NCI-H1048 (cell line): ENCODE results near the gene NRG3.
"Not testable (repeated sequence)": the region's sequence is repeated elsewhere in the genome, so short reads cannot be mapped to it uniquely, and the experiment has no call there.

Source experiments
- DNase-seq: peaks from one replicate; lab custom pipeline; 2025; lab: John Stamatoyannopoulos, UW

Gene NRG3

DNA sequence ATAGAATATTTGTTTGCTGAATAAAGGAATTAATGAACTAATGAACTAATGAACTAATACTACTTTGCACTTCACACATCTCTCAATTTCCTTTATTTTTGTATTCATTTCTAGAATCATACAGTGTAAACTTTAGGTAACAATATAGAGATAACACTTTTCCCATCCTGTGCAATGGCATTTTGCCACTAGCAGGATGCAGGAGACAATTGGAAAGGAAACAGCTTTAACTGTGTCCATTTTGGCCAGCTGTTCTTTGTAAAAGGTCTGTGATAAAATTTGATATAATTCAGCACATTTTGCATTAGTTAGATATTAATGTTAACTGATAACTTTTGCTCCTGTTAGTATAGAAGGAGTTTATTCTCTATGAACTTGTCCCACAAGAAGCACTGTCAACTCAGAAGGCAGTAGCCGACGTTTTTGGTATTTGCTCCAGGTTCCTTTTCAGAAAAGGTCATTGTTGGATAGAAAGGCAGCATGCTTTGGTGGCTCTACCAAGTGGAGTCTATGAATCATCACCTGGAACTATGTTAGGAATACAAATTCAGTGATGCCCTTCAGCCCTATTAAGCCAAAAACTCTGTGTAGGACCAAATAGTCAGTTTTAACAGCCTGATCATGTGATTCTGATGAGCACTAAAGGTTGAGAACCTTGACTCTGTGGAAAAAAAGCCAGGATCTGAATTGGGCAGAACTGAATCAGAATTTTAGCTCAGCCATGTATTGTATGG, 86.6 kb downstream of the NRG3 start:
- no peak for DNase-seq

DNA sequence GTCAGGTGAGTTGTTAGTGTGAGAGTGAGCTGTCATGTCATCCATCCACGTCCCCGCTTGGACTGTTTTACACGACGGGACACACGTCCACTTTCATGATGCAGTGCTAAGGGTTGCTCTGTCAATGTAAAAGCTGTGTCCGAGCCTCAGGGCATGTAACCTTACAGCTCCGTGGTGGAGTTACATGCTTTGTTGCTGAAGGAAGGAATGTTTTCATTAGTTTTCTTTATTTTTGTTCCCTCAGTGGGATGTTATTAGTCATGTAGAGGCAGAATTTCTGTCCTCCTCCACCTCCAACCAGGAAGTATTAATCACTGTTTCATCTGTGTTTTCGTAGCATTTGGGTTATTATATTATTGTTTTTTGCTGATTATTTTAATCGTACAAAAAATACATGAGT, 88.6 kb downstream of the NRG3 start:
- DNase-seq, result no peak

DNA sequence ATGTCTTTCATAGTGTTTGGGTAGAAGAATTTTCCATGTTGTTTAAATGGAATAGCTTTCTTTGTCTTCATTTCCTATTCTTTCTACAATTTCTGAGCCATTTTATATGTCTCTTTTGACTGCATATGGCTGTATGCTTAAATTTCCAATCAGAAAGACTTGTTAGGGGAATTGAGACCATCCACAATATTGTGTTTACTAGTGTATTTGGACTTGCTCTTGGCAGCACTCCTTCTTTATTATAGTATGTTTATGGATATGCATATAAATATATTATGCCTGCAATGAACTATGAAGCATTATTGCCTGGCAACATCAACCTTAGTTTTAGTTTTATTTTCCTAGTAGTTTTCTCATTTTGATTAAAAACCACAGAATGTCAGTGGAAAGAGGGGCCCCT, 92.7 kb downstream of the NRG3 start:
- DNase-seq, result no peak

DNA sequence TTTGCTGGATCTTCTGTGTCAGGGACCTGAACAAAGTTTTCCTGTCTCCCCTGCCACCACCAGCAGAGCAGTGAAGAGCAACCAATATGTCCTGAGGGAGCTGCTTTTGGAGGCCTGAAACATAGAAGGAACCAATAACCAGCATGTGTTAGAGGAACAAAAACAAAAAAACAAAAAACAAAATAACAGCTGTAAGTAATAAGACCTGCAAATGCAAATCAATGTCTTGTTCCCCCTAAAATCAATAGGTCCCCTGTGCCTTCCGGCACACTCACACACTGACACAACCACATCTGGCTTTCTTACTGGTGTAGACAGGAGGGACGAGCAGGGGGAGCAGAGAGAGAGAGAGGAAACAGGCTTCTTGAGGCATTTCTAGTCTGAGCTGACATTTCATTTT, 94.1 kb downstream of the NRG3 start:
- no peak for DNase-seq

DNA sequence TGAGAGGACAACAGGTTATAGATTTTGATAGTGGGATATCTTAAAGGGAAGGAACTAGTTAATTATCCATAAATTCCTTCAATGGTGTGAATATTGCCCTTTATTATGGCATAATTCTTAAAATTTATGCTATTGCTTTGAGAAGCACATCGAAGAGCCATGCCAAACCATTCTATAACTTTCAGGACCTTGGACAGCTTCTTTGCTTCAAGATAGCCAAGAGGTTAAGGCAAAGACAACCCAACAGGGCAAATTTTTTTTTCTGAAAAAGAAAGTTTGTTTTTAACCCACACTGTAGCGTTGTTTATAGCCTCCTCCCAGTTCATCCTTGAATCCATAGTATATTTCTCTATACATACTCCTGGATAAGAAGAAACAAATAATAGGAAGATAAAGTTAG, 103.2 kb downstream of the NRG3 start:
- DNase-seq, result no peak

DNA sequence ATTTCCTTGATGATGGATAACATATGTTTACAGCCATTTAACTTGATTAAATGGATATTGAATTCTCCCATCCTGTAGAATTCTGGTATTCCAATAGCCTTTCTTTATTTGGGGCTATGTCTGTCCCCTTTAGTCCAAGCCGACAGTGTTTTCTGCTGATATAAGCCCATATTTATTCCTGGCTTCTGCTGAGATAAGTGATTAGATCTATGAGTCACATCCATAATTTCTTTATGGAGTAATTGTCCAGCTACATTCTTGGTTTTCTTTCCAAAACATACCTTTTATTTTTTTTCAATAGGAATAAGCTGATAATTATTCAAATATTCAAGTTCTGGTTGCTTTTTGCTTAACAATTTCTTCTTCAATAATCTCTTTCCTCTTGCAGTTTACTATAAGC, 106.7 kb downstream of the NRG3 start:
- DNase-seq, result no peak

DNA sequence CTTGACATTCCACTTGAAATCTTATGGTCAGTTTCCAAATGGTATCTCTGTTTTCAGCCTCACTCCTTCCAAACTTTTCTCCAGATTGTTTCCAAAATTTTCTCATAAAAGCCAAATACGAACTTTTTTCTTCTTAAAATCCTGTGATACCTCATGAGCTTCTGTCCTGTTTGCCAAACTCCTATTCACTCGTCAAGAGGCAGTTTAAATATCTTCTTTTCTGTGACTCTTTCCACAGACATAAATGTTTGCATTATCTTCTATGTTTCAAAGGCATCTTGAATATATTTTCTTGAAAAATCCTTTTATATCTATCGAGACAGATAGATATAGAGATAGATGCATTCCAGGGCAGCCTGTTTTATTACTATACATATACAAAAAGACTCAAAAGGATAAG, 109.4 kb downstream of the NRG3 start:
- no peak for DNase-seq

DNA sequence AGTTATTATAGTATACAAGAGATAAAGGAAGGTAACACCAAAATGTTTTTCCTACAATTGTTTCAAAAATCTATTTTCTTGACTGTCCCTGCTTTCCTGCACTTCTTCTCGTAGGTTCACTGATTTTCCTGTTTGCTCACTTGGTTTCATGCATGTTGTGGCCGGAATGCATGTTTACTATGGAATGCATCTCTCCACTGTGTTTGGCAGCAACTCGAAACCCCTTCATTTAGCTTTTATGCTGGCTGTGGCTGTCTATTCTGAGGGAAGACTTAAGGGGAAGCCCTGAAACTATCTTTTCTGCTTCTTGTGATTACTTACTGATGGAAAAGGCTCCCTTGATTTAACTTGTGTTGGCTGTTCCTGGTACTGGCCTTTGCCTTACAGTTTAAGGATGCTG, 120.3 kb downstream of the NRG3 start:
- DNase-seq, result no peak

DNA sequence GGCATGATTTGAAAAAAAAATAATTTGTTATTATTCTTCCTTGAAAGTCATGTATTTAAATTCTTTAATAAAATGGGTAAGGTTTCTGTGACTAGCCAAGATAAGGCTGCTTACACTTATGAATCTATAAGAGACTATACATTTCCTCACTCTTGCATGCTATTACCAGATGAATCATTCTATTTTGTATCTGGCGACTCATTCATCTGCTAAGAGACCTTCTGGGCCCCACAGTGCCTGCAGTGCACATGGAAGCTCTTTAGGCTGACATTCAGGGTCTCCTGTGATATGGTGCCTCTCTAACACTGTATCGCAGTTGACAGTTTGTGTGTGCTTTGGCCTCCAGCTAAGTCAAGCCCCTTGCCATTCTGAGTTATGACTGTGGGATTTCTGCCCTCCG, 121.9 kb downstream of the NRG3 start:
- no peak for DNase-seq

DNA sequence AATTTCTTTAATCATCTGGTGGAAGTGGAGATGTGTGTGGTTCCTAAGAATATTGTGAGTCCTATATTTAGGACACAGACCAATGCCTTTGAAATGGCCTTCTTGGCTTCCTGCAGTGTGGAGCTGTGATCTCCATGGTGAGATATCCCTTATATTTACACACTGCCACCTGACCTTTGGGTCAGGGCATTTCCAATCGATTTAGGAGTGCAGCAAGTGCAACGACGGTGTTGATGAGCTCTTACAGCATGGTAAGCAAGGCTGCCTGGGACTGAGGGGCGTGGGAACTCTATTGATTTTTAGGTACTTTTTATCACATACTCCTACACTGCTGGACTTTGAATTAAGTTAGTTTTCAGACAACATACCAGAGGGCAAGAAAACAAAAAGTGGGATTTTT, 146.0 kb downstream of the NRG3 start:
- DNase-seq, result no peak

DNA sequence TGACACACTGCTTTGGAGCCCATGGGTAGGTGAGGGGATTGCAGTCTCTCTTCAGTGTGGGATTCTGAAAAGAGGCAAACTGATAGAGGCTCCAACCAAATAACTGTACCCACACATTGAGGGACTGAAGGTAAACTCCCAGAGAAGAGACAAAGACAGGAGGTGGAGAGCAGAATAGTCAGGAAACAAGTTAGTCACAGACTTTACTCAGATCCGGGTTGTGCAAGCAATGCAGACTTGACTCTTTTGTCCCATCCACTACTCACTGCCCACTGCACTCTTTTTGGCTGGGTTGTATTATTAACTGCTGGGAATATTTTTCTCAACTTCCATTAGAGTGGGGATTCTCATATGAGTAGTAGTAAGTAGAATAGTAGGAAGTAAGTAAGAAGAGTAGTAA, 152.7 kb downstream of the NRG3 start:
- DNase-seq, result no peak

DNA sequence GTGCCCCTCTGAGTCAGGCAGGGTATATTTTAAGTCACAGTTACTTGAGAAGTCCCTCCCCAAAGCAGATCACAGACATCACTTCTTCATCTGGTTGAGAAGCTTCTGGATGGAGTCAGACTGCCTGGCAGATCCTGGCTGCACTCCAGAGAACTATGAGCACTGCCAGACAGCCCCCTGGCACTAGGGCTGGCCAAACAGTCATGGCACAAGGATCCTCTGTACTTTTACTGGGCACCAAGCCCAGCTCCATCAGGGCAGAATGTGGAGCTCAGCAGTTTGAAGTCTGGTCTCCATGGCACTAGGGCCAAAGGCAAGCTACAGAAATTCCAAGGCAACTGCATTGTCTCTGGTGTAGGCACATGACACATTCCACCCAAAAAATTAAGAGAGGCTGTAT, 162.1 kb downstream of the NRG3 start:
- peak; percentile 54 for DNase-seq

DNA sequence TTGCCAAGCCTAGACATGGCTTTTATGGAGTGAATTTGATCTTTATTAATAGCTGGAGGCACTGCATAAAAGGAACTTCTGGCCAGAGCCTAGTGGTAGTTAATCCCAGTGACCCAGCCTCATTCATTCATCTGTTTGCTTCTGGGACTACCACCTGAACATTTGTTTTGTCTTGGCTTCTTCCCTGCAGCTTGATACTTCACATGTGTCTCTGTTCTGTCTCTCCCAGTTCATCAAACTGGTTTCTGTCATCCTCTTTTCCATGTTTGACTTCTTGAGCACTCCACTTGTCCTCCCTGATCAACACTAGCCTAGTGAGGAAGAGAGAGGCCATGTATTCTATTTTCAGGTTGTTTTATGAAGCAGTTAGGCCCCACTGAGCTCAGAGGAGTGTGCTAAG, 163.6 kb downstream of the NRG3 start:
- no peak for DNase-seq

DNA sequence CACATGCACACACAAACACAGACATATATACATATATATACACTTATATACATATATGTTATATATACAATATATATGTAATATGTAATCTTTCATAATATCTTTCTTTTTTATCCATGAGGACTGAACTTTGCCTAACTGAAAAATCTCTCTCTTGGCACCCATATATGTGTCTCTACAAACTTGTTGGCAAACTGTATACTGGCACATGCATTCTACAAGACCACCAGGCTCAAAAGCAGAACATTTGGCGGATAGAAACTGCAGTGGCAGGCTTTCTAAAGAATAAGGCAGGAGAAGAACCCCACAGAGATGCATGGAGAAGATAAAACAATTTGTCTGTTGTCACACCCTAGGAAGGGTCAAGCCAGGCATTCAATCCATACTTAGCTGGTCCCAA, 165.3 kb downstream of the NRG3 start:
- DNase-seq, result no peak

DNA sequence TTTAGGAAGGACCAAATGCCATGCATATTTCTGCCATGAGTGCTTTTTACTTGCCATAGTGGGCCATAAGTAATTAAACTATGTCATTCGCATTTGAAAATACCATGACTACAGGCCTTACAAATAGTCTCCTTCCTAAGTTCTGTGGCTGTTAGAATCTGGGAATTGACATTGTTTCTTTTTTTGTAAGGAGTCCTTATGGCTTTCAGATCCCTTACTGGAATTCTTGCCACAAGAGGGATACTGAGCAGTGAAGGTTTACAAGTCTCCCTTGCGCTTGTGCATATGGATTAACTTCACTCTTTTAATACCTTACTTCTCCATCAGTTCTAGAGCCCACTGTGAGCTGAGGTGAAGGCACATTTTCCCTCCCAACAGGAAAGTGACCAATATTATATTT, 166.0 kb downstream of the NRG3 start:
- no peak for DNase-seq

DNA sequence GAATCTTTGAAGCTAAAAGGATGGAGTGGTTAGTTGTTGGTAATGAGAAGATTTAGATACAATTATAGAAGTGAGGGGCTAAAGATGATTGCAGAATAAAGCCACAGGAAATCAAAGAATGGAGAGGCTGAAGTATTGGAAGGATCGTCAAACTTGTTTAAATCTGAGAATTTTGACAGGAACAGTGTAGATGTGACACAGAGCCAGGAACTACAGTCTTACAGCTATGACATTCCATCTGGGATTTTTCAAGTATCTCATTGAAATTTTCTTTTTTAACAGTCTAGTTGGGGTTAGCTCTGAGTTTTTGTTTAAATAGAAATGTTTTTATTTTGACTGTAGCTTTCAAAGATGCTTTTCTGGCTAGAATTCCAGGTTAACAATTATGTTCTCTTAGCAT, 181.4 kb downstream of the NRG3 start:
- DNase-seq, result no peak

DNA sequence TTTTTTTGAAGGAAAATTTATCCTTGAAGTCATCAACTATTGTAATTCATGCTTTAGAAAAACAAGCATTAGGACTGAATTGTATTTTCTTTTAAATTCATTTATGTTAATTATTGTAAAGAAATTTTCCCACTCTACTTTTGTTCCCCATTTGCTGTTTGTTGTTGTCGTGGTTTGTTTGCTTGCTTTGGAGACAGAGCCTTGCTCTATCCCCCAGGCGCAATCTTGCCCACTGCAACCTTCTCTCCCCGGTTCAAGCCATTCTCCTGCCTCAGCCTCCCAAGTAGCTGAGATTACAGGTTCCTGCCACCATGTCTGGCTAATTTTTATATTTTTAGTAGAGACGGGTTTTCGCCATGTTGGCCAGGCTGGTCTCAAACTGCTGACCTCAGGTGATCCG, 192.2 kb downstream of the NRG3 start:
- DNase-seq, result not testable (repeated sequence)

DNA sequence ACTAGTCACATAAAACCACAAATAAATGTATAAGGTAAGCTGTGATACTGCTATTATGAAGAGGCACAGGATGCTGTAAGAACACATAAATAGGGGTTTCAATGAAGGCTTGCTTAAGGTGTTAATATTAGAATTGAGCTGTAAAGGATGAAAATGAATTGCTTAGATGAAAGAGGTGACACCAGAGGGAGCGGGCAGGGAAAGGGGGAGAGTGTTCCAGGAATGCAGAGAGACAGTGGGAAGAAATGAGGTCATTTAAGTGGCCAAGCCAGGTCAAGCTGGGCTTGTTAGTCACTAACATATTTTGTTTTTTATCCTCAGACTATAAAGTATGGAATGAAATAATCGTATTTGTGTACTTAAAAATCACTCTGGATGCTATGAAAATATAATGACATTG, 193.5 kb downstream of the NRG3 start:
- no peak for DNase-seq

DNA sequence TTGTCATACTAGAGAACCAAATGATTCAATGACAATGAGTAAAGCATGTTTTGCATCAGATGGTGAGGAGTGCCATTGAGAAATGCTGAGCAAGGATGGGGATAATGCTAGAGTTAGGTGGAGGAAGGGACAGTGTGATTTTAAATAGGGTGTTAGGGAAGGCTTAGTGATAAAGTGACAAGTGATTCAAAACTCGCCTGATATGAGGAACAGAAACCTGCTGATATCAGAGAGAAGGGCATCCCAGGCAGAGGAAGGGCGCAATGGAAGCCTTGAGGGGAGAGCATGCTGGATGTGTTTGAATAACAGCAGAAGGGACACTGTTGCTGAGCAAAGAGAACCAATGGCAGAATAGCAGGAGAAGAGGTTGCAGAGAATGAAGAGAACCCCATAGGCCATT, 196.2 kb downstream of the NRG3 start:
- no peak for DNase-seq

DNA sequence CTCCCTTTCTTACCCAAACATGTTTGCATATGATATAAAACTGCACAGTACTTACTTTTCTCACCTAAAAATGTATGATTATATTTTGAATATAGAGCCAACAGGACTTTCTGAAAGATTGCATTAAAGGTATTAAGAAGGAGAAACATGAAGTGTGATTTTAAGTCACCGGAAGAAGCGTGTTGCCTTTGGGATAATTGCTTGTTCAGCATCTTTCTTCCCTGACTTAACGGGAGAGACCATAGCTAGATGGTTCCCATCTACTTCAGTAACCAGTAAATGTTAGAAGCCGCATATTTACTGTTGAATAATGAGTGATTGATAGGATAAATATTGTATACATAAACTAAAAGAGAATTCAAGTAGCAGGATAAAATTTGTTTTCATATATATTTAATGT, 197.1 kb downstream of the NRG3 start:
- no peak for DNase-seq

DNA sequence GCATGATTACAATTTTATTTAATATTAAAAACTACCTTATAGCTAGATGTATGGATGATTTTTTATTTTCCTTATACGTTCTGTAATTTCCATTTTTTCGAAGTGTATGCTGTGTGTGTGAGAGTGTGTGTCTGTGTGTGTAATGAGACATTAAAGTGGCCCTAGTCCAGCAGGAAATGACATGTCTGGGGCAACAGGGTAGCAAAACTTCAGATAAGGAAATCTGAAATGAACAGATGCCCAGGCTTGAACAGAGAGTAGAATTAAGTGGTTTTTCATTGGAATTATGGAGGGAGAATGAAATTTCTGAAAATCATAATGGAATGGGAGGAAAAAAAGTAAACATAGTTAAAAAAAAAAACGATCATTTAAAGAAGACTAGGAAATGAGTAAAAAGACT, 200.6 kb downstream of the NRG3 start:
- no peak for DNase-seq

DNA sequence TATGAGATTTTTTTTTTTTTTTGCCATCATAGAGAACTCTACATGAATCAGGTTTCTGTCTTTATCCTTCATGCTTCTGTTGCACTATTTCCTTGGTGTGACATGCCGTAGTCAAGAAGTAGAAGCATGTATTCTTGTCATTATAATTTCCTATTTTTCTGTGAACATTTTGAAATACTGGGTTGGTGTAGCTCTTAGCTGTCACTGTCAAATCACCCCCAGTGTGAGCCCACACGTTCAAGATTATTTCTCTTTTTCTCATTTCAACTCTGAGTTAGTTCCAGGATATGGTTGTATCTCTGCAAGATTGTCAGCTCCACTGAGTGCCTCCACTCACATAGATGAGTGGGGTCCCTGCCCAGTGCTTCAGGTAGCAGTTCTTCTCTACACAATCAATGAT, 209.5 kb downstream of the NRG3 start:
- no peak for DNase-seq

DNA sequence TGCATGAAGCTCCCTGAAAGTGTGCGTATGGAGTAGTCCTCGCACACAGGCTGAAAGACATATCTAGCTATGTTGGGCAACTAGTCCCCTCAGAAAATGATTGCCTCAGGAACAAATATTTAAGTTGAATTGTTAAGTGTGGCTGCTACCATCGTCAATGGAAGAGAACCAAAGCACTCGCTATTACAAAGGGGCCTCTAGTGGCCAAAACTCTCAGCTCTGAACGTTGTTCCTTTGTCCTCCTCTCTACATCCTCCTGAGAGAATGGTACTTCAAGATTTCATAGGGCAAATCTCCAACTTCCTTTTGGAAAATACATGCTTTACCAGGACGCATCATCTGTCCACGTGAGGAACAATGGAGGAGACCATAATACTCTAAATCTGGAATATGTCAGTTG, 209.9 kb downstream of the NRG3 start:
- no peak for DNase-seq

DNA sequence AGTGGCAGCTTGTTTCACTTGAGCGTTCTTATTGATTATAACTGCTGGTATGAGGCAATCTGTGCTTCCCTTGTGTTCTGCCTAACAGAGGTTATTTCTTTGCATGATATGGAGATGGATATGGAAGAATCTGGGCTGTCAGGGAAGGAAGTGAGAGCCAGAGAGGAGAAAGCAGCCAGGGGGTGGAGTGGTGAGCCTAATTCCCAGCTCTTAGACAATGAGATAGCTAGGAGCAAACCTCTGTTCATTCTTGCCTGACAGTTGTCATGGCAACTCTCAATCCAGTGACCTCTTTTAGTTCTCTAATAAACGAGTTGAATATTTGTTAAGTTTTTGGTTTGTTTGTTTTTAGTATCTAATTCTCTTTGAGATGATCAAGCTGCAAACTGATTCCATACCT, 214.3 kb downstream of the NRG3 start:
- no peak for DNase-seq

DNA sequence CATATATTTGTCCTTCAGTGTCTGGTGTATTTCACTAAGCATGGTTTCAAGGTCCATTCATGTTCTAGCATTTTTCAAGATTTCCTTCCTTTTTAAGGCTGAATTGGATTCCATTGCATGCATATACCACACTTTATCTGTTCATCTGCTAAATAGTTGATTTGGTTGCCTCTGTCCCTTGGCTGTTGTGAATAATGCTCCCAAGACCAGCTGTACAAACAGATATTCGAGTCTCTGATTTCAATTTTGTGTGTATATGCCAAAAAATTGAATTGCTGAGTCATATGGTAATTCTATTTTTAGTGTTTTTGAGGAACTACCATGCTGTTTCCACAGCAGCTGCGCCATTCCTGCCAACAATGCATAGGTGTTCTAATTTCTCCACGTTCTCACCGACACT, 216.4 kb downstream of the NRG3 start:
- DNase-seq, result no peak
